Body of pancreas (tissue), 4 donors: Measurements from ENCODE around the gene EPM2AIP1.

Source experiments
- POLR2A ChIP-seq, 3 donors: fragments of 450-650 bp; IDR thresholded peaks; one replicate each; pipeline ENCODE4 v1.6.1; 2016; ENCODE audit warnings: antibody characterized with exemption in 3 of 3, mild to moderate bottlenecking in 2 of 3
- TF ChIP-seq, protein P1 (sequence below), 7 experiments: fragments of 450-650 bp in 4 of 7; fragments of 200-600 bp in 3 of 7; sonication (generic) in 3 of 7; IDR thresholded peaks; one replicate each; pipeline ENCODE4 v1.5.1; 2016 to 2019; ENCODE audit warnings: antibody characterized with exemption in 7 of 7

DNA sequence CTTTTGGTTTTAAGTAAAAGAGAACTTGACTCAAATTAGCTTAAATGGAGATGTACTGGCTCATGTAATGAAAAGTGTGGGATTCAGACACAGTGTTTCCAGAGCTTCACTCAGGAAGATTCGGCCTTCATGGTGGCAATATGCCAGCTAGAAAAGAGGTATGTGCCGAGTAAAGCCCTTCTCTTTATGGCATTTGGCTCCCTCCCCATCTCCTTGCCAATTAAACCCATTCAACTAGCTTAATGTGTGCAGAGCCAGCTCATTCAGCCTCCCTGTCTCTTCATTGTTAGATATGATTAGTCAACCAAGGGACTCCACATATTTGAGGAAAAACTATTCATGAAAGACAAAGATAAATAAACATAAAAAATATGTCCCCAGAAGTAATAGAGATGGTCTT lies 33.1 kb downstream of the EPM2AIP1 start:
- TF ChIP-seq, protein P1, sequence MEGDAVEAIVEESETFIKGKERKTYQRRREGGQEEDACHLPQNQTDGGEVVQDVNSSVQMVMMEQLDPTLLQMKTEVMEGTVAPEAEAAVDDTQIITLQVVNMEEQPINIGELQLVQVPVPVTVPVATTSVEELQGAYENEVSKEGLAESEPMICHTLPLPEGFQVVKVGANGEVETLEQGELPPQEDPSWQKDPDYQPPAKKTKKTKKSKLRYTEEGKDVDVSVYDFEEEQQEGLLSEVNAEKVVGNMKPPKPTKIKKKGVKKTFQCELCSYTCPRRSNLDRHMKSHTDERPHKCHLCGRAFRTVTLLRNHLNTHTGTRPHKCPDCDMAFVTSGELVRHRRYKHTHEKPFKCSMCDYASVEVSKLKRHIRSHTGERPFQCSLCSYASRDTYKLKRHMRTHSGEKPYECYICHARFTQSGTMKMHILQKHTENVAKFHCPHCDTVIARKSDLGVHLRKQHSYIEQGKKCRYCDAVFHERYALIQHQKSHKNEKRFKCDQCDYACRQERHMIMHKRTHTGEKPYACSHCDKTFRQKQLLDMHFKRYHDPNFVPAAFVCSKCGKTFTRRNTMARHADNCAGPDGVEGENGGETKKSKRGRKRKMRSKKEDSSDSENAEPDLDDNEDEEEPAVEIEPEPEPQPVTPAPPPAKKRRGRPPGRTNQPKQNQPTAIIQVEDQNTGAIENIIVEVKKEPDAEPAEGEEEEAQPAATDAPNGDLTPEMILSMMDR (IDR thresholded peaks at IDR 0.05): no peak
- no peak for TF ChIP-seq POLR2A (IDR thresholded peaks at IDR 0.05)
